ENCODE measurements around the gene RNF123.
"Not testable (repeated sequence)": the region's sequence is repeated elsewhere in the genome, so short reads cannot be mapped to it uniquely, and the experiment has no call there.

Gene RNF123

GRCh38 chr3:49721896-49722781, 32.8 kb downstream of the RNF123 start:
- no peak for DNase-seq

GRCh38 chr3:49722896-49723295, 33.5 kb downstream of the RNF123 start:
- no peak for DNase-seq

- no peak for DNase-seq
These were observed 33.9 kb downstream of the RNF123 start for GRCh38 chr3:49723296-49723627.

GRCh38 chr3:49723628-49724551, 34.5 kb downstream of the RNF123 start, which contains the start of gene GMPPB:
Gene GMPPB, minus strand, starts transcription at chr3:49723951. Its CDS starts 225 bp downstream, at chr3:49723726.
- peak; percentile 87 for DNase-seq

GRCh38 chr3:49724586-49724985, 35.2 kb downstream of the RNF123 start:
- DNase-seq = no peak

GRCh38 chr3:49725906-49726681, 36.7 kb downstream of the RNF123 start:
- no peak for DNase-seq

- no peak for DNase-seq
These were observed 38.0 kb downstream of the RNF123 start for GRCh38 chr3:49727154-49727923.

- DNase-seq = no peak
These were observed 38.6 kb downstream of the RNF123 start for GRCh38 chr3:49727924-49728361.

- no peak for DNase-seq
These were observed 40.7 kb downstream of the RNF123 start for GRCh38 chr3:49729966-49730609.

- no peak for DNase-seq
These were observed 43.2 kb downstream of the RNF123 start for GRCh38 chr3:49732597-49732996.

- no peak for DNase-seq
These were observed 44.2 kb downstream of the RNF123 start for GRCh38 chr3:49733551-49733950.

- no peak for DNase-seq
These were observed 45.4 kb downstream of the RNF123 start for GRCh38 chr3:49734752-49735151.

- DNase-seq = no peak
These were observed 48.8 kb downstream of the RNF123 start for GRCh38 chr3:49738067-49738713.

GRCh38 chr3:49740427-49740826, 51.1 kb downstream of the RNF123 start:
- DNase-seq = no peak

GRCh38 chr3:49745986-49746385, 56.6 kb downstream of the RNF123 start:
- no peak for DNase-seq

- DNase-seq = no peak
These were observed 58.6 kb downstream of the RNF123 start for GRCh38 chr3:49747792-49748480.

GRCh38 chr3:49748874-49749273, 59.5 kb downstream of the RNF123 start:
- DNase-seq = not testable (repeated sequence)

GRCh38 chr3:49750056-49750455, 60.7 kb downstream of the RNF123 start:
- DNase-seq = no peak

GRCh38 chr3:49751501-49751900, 62.1 kb downstream of the RNF123 start:
- no peak for DNase-seq

- no peak for DNase-seq
These were observed 65.2 kb downstream of the RNF123 start for GRCh38 chr3:49754536-49754935.

Measured in GF-D8 (cell line).